H1 (cell line): ENCODE data around the gene IFNB1. TPM values are rescaled to one million over a fixed set of nuclear protein-coding genes. Genes with fewer than 3 reads are reported as not detected.

Experiments
- ATF3 ChIP-seq: IDR thresholded peaks from 2 replicates; pipeline ENCODE4 v1.6.1; 2011; ENCODE audit warnings: low read depth, mild to moderate bottlenecking, low read length; ENCODE audit not compliant: insufficient read depth
- HDAC2 ChIP-seq, 2 experiments: fragments of 300-600 bp in 1 of 2; sonication (generic) in 1 of 2; IDR thresholded peaks; 2 replicates each; pipeline ENCODE4 v1.6.1; 2011 to 2012; ENCODE audit warnings: low read depth in 2 of 2, low read length in 2 of 2, mild to moderate bottlenecking in 2 of 2, moderate library complexity in 2 of 2, borderline replicate concordance in 1 of 2, inconsistent platforms in 1 of 2
- JUND ChIP-seq: IDR thresholded peaks from 2 replicates; pipeline ENCODE4 v1.6.1; 2011; ENCODE audit warnings: mild to moderate bottlenecking, improper control_type of control experiment, low read length
- TBP ChIP-seq: IDR thresholded peaks from 2 replicates; pipeline ENCODE4 v1.6.1; 2011; ENCODE audit warnings: low read depth, low read length, improper control_type of control experiment
- polyA plus RNA-seq, 7 experiments: library from polyadenylated mRNA; depleted of rRNA in 3 of 7; stranded (reverse) in 5 of 7; unstranded in 2 of 7; fragments of >200 nt in 5 of 7; fragments of 200-250 nt in 2 of 7; gene quantifications; 1 replicate in 5 of 7; 2 replicates in 1 of 7; 4 replicates in 1 of 7; pipeline versions ENCODE4 v1.2.1 to v1.2.3, GENCODE V29; 2011 to 2013; ENCODE audit warnings: missing spikeins in 2 of 7, mixed read lengths in 2 of 7
- total RNA-seq: library from RNA; stranded (reverse); fragmentation: NEBNext Ultra II Directional; extraction: Animal tissue kit (Norgen Biotek cat#: 25700); gene quantifications from 2 replicates; pipeline ENCODE4 v1.2.1, GENCODE V29; 2021

IFNB1 gene
- total and polyA plus RNA-seq, 2 of the 8 experiments (the other 6 are each of a cell fraction or from before 2014, with no cell fraction given): not detected

GRCh38 chr9:21039302-21039701, 38.4 kb downstream of the IFNB1 start (continued):
- TF ChIP-seq ATF3: no peak
- TF ChIP-seq HDAC2 (IDR thresholded peaks at IDR 0.05; ENCODE audit: borderline replicate concordance in 1 of 2, low read depth in 2 of 2, low read length in 2 of 2): no peak
- TF ChIP-seq JUND: no peak
- TF ChIP-seq TBP: no peak
